ENCODE results near the gene TPP2. TPM values are rescaled to one million over a fixed set of nuclear protein-coding genes. Genes with fewer than 3 reads are reported as not detected.

Gene TPP2
- total RNA-seq, 1 experiment from 2014 or later: 68.3 TPM

DNA sequence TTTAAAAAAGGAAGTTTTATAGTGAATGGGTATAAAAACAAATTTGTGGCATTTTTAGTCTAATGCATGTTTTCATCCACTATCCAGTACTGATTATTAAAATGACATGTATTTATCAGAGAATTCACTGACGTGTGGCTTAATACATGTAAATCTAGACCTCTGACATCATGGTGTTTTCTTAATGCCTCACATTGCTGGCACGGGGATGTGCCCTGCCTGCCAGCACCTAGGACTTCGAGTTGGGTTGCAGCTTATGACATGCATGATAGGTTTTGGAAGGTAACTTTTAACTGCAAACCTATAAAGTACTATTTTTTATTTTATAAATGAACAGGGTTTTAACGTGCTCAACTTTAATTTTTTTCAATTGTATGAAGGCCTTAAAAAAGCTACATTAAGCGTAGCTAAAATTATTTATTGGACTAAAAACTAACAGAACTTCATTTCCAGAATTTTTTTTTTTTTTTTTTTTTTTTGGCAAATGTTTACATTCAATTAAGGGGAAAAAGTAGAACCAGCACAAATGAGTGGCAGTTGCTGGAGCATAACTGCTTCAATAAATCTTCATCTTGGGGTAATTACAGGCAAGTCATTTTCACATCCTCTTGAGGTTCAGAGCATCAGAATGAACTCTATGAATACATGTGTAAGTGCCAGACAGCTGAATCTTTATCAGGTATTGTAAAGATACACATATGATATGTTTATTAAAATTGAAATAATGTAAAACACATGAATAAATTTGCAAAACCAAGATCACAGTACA, 81.7 kb downstream of the TPP2 start:
- Mint-ChIP-seq H3K9me3 (no peaks in the 10 kb centered on the region), H3K4me3 (no peak overlapping the region), H3K27me3 (ENCODE audit: low read depth) (no peaks in the 10 kb centered on the region), H3K36me3 (peaks cover 38% of the 10 kb centered on the region), H3K27ac (no peak overlapping the region), H3K4me1 (no peaks in the 10 kb centered on the region)
- ChIA-PET CTCF (interaction anchor here (0.7 kb wide), 1 partner anchor 14 kb away, joined by 3 read pairs; no protein-coding TSS in a partner anchor), POLR2A (no interaction called here)
- TF ChIP-seq GRHL2 (CRISPR knock-in tag; IDR thresholded peaks at IDR 0.05; ENCODE audit: insufficient replicate concordance, severe bottlenecking) (no peak), ZNF121 (CRISPR knock-in tag; IDR thresholded peaks at IDR 0.05) (no peak), RELA (CRISPR knock-in tag; IDR thresholded peaks at IDR 0.05; ENCODE audit: borderline replicate concordance) (no peak), JUN (CRISPR knock-in tag; IDR thresholded peaks at IDR 0.05) (no peak), KAT7 (CRISPR knock-in tag; IDR thresholded peaks at IDR 0.05; ENCODE audit: borderline replicate concordance) (no peak), TP53 (CRISPR knock-in tag; IDR thresholded peaks at IDR 0.05) (no peak), NR3C1 (CRISPR knock-in tag; conservative IDR thresholded peaks at IDR 0.05; ENCODE audit: low read depth) (no peak), FOXK1 (CRISPR knock-in tag; IDR thresholded peaks at IDR 0.05) (no peak), ZNF219 (CRISPR knock-in tag; IDR thresholded peaks at IDR 0.05; ENCODE audit: borderline replicate concordance) (no peak), FOXP1 (CRISPR knock-in tag; IDR thresholded peaks at IDR 0.05; ENCODE audit: borderline replicate concordance) (no peak), JAZF1 (CRISPR knock-in tag; IDR thresholded peaks at IDR 0.05) (no peak), RORB (CRISPR knock-in tag; IDR thresholded peaks at IDR 0.05) (no peak), ELF4 (CRISPR knock-in tag; IDR thresholded peaks at IDR 0.05; ENCODE audit: low read depth) (no peak), CREM (CRISPR knock-in tag; IDR thresholded peaks at IDR 0.05) (no peak), SOX15 (CRISPR knock-in tag; IDR thresholded peaks at IDR 0.05) (no peak)
- TF ChIP-seq, protein P1, sequence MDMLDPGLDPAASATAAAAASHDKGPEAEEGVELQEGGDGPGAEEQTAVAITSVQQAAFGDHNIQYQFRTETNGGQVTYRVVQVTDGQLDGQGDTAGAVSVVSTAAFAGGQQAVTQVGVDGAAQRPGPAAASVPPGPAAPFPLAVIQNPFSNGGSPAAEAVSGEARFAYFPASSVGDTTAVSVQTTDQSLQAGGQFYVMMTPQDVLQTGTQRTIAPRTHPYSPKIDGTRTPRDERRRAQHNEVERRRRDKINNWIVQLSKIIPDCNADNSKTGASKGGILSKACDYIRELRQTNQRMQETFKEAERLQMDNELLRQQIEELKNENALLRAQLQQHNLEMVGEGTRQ (CRISPR knock-in tag; IDR thresholded peaks at IDR 0.05): no peak
- TF ChIP-seq, protein P2, sequence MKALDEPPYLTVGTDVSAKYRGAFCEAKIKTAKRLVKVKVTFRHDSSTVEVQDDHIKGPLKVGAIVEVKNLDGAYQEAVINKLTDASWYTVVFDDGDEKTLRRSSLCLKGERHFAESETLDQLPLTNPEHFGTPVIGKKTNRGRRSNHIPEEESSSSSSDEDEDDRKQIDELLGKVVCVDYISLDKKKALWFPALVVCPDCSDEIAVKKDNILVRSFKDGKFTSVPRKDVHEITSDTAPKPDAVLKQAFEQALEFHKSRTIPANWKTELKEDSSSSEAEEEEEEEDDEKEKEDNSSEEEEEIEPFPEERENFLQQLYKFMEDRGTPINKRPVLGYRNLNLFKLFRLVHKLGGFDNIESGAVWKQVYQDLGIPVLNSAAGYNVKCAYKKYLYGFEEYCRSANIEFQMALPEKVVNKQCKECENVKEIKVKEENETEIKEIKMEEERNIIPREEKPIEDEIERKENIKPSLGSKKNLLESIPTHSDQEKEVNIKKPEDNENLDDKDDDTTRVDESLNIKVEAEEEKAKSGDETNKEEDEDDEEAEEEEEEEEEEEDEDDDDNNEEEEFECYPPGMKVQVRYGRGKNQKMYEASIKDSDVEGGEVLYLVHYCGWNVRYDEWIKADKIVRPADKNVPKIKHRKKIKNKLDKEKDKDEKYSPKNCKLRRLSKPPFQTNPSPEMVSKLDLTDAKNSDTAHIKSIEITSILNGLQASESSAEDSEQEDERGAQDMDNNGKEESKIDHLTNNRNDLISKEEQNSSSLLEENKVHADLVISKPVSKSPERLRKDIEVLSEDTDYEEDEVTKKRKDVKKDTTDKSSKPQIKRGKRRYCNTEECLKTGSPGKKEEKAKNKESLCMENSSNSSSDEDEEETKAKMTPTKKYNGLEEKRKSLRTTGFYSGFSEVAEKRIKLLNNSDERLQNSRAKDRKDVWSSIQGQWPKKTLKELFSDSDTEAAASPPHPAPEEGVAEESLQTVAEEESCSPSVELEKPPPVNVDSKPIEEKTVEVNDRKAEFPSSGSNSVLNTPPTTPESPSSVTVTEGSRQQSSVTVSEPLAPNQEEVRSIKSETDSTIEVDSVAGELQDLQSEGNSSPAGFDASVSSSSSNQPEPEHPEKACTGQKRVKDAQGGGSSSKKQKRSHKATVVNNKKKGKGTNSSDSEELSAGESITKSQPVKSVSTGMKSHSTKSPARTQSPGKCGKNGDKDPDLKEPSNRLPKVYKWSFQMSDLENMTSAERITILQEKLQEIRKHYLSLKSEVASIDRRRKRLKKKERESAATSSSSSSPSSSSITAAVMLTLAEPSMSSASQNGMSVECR (CRISPR knock-in tag; IDR thresholded peaks at IDR 0.05; ENCODE audit: borderline replicate concordance): no peak
- TF ChIP-seq, protein P3, sequence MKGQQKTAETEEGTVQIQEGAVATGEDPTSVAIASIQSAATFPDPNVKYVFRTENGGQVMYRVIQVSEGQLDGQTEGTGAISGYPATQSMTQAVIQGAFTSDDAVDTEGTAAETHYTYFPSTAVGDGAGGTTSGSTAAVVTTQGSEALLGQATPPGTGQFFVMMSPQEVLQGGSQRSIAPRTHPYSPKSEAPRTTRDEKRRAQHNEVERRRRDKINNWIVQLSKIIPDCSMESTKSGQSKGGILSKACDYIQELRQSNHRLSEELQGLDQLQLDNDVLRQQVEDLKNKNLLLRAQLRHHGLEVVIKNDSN (CRISPR knock-in tag; IDR thresholded peaks at IDR 0.05): no peak
- TF ChIP-seq, protein P4, sequence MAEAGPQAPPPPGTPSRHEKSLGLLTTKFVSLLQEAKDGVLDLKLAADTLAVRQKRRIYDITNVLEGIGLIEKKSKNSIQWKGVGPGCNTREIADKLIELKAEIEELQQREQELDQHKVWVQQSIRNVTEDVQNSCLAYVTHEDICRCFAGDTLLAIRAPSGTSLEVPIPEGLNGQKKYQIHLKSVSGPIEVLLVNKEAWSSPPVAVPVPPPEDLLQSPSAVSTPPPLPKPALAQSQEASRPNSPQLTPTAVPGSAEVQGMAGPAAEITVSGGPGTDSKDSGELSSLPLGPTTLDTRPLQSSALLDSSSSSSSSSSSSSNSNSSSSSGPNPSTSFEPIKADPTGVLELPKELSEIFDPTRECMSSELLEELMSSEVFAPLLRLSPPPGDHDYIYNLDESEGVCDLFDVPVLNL (CRISPR knock-in tag; IDR thresholded peaks at IDR 0.05; ENCODE audit: borderline replicate concordance, low read depth): no peak
- TF ChIP-seq, protein P5, sequence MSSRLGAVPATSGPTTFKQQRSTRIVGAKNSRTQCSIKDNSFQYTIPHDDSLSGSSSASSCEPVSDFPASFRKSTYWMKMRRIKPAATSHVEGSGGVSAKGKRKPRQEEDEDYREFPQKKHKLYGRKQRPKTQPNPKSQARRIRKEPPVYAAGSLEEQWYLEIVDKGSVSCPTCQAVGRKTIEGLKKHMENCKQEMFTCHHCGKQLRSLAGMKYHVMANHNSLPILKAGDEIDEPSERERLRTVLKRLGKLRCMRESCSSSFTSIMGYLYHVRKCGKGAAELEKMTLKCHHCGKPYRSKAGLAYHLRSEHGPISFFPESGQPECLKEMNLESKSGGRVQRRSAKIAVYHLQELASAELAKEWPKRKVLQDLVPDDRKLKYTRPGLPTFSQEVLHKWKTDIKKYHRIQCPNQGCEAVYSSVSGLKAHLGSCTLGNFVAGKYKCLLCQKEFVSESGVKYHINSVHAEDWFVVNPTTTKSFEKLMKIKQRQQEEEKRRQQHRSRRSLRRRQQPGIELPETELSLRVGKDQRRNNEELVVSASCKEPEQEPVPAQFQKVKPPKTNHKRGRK (CRISPR knock-in tag; IDR thresholded peaks at IDR 0.05; ENCODE audit: borderline replicate concordance): no peak
- DNase-seq (ENCODE audit: low spot score) (no peak), ATAC-seq (no peak)
